GM12878 (cell line): ENCODE measurements around the gene FLVCR1. TPM values are rescaled to one million over a fixed set of nuclear protein-coding genes. Genes with fewer than 3 reads are reported as not detected.

ENCODE experiments used
- ATAC-seq: fragments of 200-7000 bp; cut with Tn5 transposase; 3 replicates; pipeline ENCODE4 v1.9.1; 2020; ENCODE audit warnings: mild to moderate bottlenecking, moderate library complexity
- BruUV-seq: library from RNA; stranded (reverse); fragments of 400-500 nt; replicated peaks from 2 replicates; lab custom pipeline; 2021; lab: Mats Ljungman, UMichigan
- CTCF ChIA-PET: fragments of 300-600 bp; sonication (Branson Sonifier 250); formaldehyde crosslinking; extraction: SDS; loops from one replicate; lab custom pipeline; 2021; ENCODE audit warnings: inconsistent platforms; lab: Yijun Ruan, JAX
- POLR2A ChIA-PET: fragments of 350-600 bp; formaldehyde crosslinking; extraction: SDS; loops from one replicate; lab custom pipeline; 2021; ENCODE audit warnings: inconsistent platforms; lab: Charles Lee
- RAD21 ChIA-PET: fragments of 300-600 bp; sonication (Branson Sonifier 250); formaldehyde crosslinking; loops from one replicate; lab custom pipeline; 2023; ENCODE audit warnings: antibody characterized with exemption; ENCODE audit not compliant: unreplicated experiment; lab: Charles Lee
- SMC1A ChIA-PET: fragments of 300-600 bp; sonication (Branson Sonifier 250); formaldehyde crosslinking; loops from one replicate; lab custom pipeline; 2023; ENCODE audit not compliant: unreplicated experiment, uncharacterized antibody; lab: Charles Lee
- DNase-seq: peaks from one replicate; pipeline ENCODE4 v3.0.0-alpha.2; 2011; ENCODE audit warnings: low read depth, low spot score
- FAIRE-seq: peaks from 3 replicates; lab custom pipeline; 2011; peaks lifted over from hg19 to GRCh38; lab: Jason Lieb, UNC
- H2AFZ ChIP-seq: 2 replicates; pipeline ENCODE4 v1.6.0; 2011; ENCODE audit warnings: low read depth, low read length, control low read depth; ENCODE audit not compliant: control insufficient read depth
- H3K27ac ChIP-seq: 2 replicates; pipeline ENCODE4 v1.5.1; 2011; ENCODE audit warnings: control low read depth; ENCODE audit not compliant: control insufficient read depth, insufficient read depth
- H3K27me3 ChIP-seq, 2 experiments: replicated peaks in 1 of 2; 2 replicates each; pipeline versions ENCODE4 v1.6.0 to v1.6.1; 2011; ENCODE audit warnings: low read length in 1 of 2; ENCODE audit not compliant: control insufficient read depth in 2 of 2, insufficient read depth in 2 of 2
- H3K36me3 ChIP-seq, 2 experiments: 2 replicates each; pipeline ENCODE4 v1.5.1; 2011; ENCODE audit warnings: low read length in 1 of 2; ENCODE audit not compliant: control insufficient read depth in 2 of 2, insufficient read depth in 2 of 2
- H3K4me1 ChIP-seq: 2 replicates; pipeline ENCODE4 v1.6.1; 2011; ENCODE audit warnings: mild to moderate bottlenecking, low read length, moderate library complexity, mixed read lengths; ENCODE audit not compliant: control insufficient read depth, insufficient read depth
- H3K4me2 ChIP-seq: 2 replicates; pipeline ENCODE4 v1.6.0; 2011; ENCODE audit warnings: control low read depth; ENCODE audit not compliant: control insufficient read depth, insufficient read depth
- H3K4me3 ChIP-seq: fragments of 200-600 bp; sonication (generic); 2 replicates; pipeline ENCODE4 v1.5.1; 2016
- H3K79me2 ChIP-seq: 2 replicates; pipeline ENCODE4 v1.6.0; 2011; ENCODE audit warnings: low read length; ENCODE audit not compliant: control insufficient read depth, insufficient read depth
- H3K9ac ChIP-seq: 2 replicates; pipeline ENCODE4 v1.8.0; 2011; ENCODE audit warnings: low read length, control low read depth, mixed read lengths; ENCODE audit not compliant: control insufficient read depth, insufficient read depth
- H3K9me3 ChIP-seq: replicated peaks from 3 replicates; pipeline ENCODE4 v1.5.1; 2011; ENCODE audit warnings: mild to moderate bottlenecking, low read length; ENCODE audit not compliant: control insufficient read depth, insufficient read depth
- H4K20me1 ChIP-seq: 2 replicates; pipeline ENCODE4 v1.6.0; 2011; ENCODE audit not compliant: control insufficient read depth, insufficient read depth
- HCFC1 ChIP-seq: fragments of 150-350 bp; IDR thresholded peaks from 2 replicates; pipeline ENCODE4 v1.6.1; 2014; ENCODE audit warnings: low read length
- IRF3 ChIP-seq: fragments of 450-650 bp; IDR thresholded peaks from 2 replicates; pipeline ENCODE4 v1.6.1; 2014; ENCODE audit warnings: mild to moderate bottlenecking
- MLLT1 ChIP-seq: fragments of 450-650 bp; IDR thresholded peaks from 2 replicates; pipeline ENCODE4 v1.6.1; 2016; ENCODE audit warnings: mild to moderate bottlenecking
- WGBS: methylation state at CpG from one replicate; pipeline ENCODE4 v1.1.6; 2016; ENCODE audit warnings: low lambda C conversion rate; ENCODE audit not compliant: insufficient replicate concordance, insufficient coverage; ENCODE audit errors: missing lambda C conversion rate; 5-methylcytosine and 5-hydroxymethylcytosine counted together
- in situ Hi-C: fragments of 300-500 bp; cut with MboI; formaldehyde crosslinking; loops from 9 replicates; pipeline ENCODE4 v1.14.3; 2018; ENCODE audit warnings: mixed read lengths
- intact Hi-C: fragments of 100-400 bp; cut with micrococcal nuclease; formaldehyde crosslinking; loops from one replicate; pipeline ENCODE4 v1.14.2; 2022; ENCODE audit not compliant: unreplicated experiment
- polyA plus RNA-seq, 11 experiments: library from polyadenylated mRNA; depleted of rRNA in 4 of 11; unstranded in 6 of 11; stranded (reverse) in 5 of 11; fragments of >200 nt; fragmentation: Nextera tagmentation in 4 of 11; fragmentation: Illumina TruSeq in 1 of 11; extraction: Ambion mirVana in 4 of 11; extraction: Trizol in 1 of 11; gene quantifications; 1 replicate in 1 of 11; 2 replicates in 10 of 11; pipeline versions ENCODE4 v1.2.1 to v1.2.3, GENCODE V29; 2011 to 2016; ENCODE audit warnings: inconsistent platforms in 2 of 11, missing spikeins in 2 of 11, low read depth in 1 of 11
- total RNA-seq, 4 experiments: library from RNA; depleted of rRNA in 3 of 4; stranded (reverse); fragments of >200 nt in 3 of 4; fragmentation: Illumina TruSeq in 1 of 4; extraction: Trizol in 1 of 4; gene quantifications; 2 replicates each; pipeline versions ENCODE4 v1.2.1 to v1.2.3, GENCODE V29; 2013 to 2021

The FLVCR1 gene
- total and polyA plus RNA-seq, 10 of the 15 experiments (the other 5 are each of a cell fraction or from before 2014, with no cell fraction given), result 7.1 to 25.2 (median 17.6) TPM

GRCh38 chr1:212856755-212857154 lies 1.3 kb upstream of the FLVCR1 start:
- ATAC-seq, result no peak
- in situ Hi-C loops (no loop called here), intact Hi-C loops (loop anchor here (1.0 to 5.0 kb wide), 2 partner anchors 12 to 39 kb away; no protein-coding TSS in a partner anchor)
- POLR2A ChIA-PET, result interaction anchor here (0.6 to 2.7 kb wide), 11 partner anchors 9 to 1290 kb away, joined by 4 to 31 read pairs (median 6); partner anchors contain the start of gene SPATA45
- BruUV-seq, result no TSS peak
- whole genome bisulfite sequencing, result 94% methylated on average over 16 of the region's 16 CpGs
- no peak for FAIRE-seq
- Histone ChIP-seq H2AFZ (no peak overlapping the region), H3K9me3 (no peaks in the 10 kb centered on the region), H3K36me3 (no peaks in the 10 kb centered on the region), H3K4me1 (peaks cover 6% of the 10 kb centered on the region), H4K20me1 (no peaks in the 10 kb centered on the region), H3K27ac (no peak overlapping the region; the same call in 1 of the 2 replicates), H3K79me2 (peaks cover 48% of the 10 kb centered on the region), H3K27me3 (no peaks in the 10 kb centered on the region), H3K4me2 (peak overlapping the region; percentile 96), H3K9ac (peak overlapping the region; percentile 25; the same call in 1 of the 2 replicates), H3K4me3 (peak overlapping the region; percentile 98)
- CTCF ChIA-PET, result interaction anchor here (1.5 kb wide), 1 partner anchor 138 kb away, joined by 4 read pairs; no protein-coding TSS in a partner anchor
- no peak for DNase-seq
- SMC1A ChIA-PET, result interaction anchor here (0.6 to 1.6 kb wide), 5 partner anchors 24 to 214 kb away, joined by 3 to 6 read pairs (median 3); no protein-coding TSS in a partner anchor
- TF ChIP-seq HCFC1, result no peak
- TF ChIP-seq MLLT1, result peak; percentile 63
- TF ChIP-seq IRF3, result no peak
- RAD21 ChIA-PET, result interaction anchor here (0.6 to 2.8 kb wide), 5 partner anchors 23 to 248 kb away, joined by 3 to 18 read pairs (median 10); partner anchors contain the start of gene ATF3
